Left lung (tissue), 10 donors: ENCODE data around the gene AARS2. TPM values are rescaled to one million over a fixed set of nuclear protein-coding genes. Genes with fewer than 3 reads are reported as not detected.

Experiments used
- ATAC-seq: fragments of 200-7000 bp; cut with Tn5 transposase; one replicate; pipeline ENCODE4 v1.9.1; 2020; ENCODE audit warnings: moderate library complexity
- DNase-seq, 4 donors: peaks; one replicate each; pipeline ENCODE4 v3.0.0-alpha.2; 2013 to 2020
- H3K27ac ChIP-seq, 2 donors: fragments of 200-600 bp; sonication (generic) in 1 of 2; one replicate each; pipeline versions ENCODE4 v1.5.0 to v1.8.0; 2020 to 2021
- H3K27me3 ChIP-seq, 2 donors: fragments of 200-600 bp; sonication (generic) in 1 of 2; one replicate each; pipeline versions ENCODE4 v1.5.0 to v1.8.0; 2020 to 2021
- H3K36me3 ChIP-seq, 2 donors: fragments of 200-600 bp; sonication (generic) in 1 of 2; one replicate each; pipeline versions ENCODE4 v1.5.0 to v1.8.0; 2020 to 2021
- H3K4me1 ChIP-seq, 2 donors: fragments of 200-600 bp; one replicate each; pipeline ENCODE4 v1.8.0; 2021
- H3K4me3 ChIP-seq, 2 donors: fragments of 200-600 bp; sonication (generic) in 1 of 2; one replicate each; pipeline versions ENCODE4 v1.5.0 to v1.8.0; 2020 to 2021; ENCODE audit warnings: mild to moderate bottlenecking in 1 of 2
- H3K9me3 ChIP-seq, 2 donors: fragments of 200-600 bp; sonication (generic) in 1 of 2; one replicate each; pipeline versions ENCODE4 v1.5.0 to v1.8.0; 2020 to 2021
- intact Hi-C, 2 donors: fragments of 100-400 bp; cut with DNase I; formaldehyde crosslinking; loops; one replicate each; pipeline versions ENCODE4 v1.11.2 to v1.14.2; 2022
- polyA plus RNA-seq, 6 donors: library from polyadenylated mRNA; unstranded; fragments of 120-200 nt; gene quantifications; one replicate each; pipeline ENCODE4 v1.2.1, GENCODE V29; 2013; ENCODE audit not compliant: insufficient read length in 6 of 6
- total RNA-seq, 2 donors: library from RNA; stranded (reverse); fragmentation: NEBNext Ultra II Directional; extraction: Animal tissue kit (Norgen Biotek cat#: 25700); gene quantifications; one replicate each; pipeline ENCODE4 v1.2.1, GENCODE V29; 2021
- TF ChIP-seq, protein P1 (sequence below), 2 donors: fragments of 200-600 bp; sonication (generic) in 1 of 2; IDR thresholded peaks; one replicate each; pipeline versions ENCODE4 v1.5.0 to v1.8.0; 2021; ENCODE audit warnings: antibody characterized with exemption in 2 of 2
- donor health status: DM: no; HTN: yes; CAD: no.
- donor health status: DM: no; HTN: no; CAD: no.

AARS2 gene
- total and polyA plus RNA-seq, 8 donors: 10.8 to 18.8 (median 16.2) TPM

DNA sequence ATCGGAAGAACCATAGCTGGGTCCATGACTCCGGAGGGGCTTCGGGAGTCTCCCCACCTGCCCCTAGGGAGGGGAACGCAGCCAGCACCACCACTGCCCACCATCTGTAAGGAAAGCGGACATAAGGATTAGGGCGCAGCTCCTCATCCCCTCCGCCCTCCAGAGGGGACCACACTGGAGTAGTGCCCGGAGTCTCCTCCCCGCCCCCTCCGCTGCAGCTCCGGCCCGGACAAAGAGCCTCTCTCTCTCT, 56.4 kb downstream of the AARS2 start:
- Histone ChIP-seq H3K4me3 (peak overlapping the region; percentile 85 to 86), H3K9me3 (no peaks in the 10 kb centered on the region), H3K36me3 (peaks cover 0 to 72% of the 10 kb centered on the region in 2 donors), H3K4me1 (peaks cover 13 to 66% of the 10 kb centered on the region in 2 donors), H3K27ac (peak overlapping the region; percentile 87 to 94), H3K27me3 (no peaks in the 10 kb centered on the region)
- DNase-seq: no peak
- TF ChIP-seq, protein P1, sequence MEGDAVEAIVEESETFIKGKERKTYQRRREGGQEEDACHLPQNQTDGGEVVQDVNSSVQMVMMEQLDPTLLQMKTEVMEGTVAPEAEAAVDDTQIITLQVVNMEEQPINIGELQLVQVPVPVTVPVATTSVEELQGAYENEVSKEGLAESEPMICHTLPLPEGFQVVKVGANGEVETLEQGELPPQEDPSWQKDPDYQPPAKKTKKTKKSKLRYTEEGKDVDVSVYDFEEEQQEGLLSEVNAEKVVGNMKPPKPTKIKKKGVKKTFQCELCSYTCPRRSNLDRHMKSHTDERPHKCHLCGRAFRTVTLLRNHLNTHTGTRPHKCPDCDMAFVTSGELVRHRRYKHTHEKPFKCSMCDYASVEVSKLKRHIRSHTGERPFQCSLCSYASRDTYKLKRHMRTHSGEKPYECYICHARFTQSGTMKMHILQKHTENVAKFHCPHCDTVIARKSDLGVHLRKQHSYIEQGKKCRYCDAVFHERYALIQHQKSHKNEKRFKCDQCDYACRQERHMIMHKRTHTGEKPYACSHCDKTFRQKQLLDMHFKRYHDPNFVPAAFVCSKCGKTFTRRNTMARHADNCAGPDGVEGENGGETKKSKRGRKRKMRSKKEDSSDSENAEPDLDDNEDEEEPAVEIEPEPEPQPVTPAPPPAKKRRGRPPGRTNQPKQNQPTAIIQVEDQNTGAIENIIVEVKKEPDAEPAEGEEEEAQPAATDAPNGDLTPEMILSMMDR (IDR thresholded peaks at IDR 0.05): no peak
- intact Hi-C loops: no loop called here
- ATAC-seq: no peak

DNA sequence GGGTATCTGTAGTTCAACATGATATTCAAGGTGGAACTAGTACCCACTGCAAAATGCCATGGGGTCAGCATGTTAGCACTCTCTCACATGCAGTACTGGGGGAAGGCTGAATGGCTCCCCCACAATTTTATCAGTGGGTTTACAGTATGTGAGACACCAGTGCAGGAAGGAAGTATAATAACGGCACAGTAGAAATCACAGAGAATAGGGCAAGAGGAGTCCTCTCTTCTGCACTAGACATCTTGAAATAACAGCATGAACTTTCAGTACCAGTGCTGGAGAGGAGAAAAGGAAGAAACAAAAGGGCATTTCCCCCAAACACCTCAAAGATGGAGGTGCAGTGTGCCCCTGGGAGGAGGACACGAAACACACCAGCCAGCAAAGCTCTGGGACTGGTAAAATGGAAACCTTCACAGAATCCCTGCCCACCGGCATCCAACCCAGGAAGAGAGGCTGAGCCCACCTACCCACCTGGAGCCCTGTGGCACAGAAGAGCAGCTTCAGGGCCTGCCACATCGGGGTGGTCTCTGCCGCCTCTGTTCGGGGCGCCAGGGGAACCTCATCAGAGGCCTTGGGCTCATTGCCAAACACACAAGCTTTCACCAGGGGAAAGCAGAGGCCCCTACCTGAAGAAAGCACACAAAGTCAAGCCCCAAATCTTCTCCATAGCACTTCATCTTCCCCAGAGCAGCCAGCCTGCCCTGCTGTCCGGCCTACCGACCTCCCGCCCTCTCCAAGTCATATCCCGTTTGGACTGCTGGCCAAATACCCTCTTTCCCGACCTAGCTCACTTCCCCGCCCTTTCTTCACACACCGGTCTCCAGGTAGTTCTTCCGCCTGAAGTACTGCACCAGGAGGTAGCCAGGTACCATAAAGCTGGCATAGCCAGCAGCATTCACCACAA, 57.0 kb downstream of the AARS2 start:
- intact Hi-C loops: no loop called here
- TF ChIP-seq, protein P1 (IDR thresholded peaks at IDR 0.05): no peak
- Histone ChIP-seq H3K36me3 (peaks cover 0 to 72% of the 10 kb centered on the region in 2 donors), H3K27me3 (no peaks in the 10 kb centered on the region), H3K4me3 (peak overlapping the region; percentile 85 to 86), H3K9me3 (no peaks in the 10 kb centered on the region), H3K27ac (peak overlapping the region; percentile 87 to 94), H3K4me1 (peaks cover 13 to 65% of the 10 kb centered on the region in 2 donors)
- ATAC-seq (peak; percentile 32), DNase-seq (peak in 1 of 4 donors; percentile 47)

DNA sequence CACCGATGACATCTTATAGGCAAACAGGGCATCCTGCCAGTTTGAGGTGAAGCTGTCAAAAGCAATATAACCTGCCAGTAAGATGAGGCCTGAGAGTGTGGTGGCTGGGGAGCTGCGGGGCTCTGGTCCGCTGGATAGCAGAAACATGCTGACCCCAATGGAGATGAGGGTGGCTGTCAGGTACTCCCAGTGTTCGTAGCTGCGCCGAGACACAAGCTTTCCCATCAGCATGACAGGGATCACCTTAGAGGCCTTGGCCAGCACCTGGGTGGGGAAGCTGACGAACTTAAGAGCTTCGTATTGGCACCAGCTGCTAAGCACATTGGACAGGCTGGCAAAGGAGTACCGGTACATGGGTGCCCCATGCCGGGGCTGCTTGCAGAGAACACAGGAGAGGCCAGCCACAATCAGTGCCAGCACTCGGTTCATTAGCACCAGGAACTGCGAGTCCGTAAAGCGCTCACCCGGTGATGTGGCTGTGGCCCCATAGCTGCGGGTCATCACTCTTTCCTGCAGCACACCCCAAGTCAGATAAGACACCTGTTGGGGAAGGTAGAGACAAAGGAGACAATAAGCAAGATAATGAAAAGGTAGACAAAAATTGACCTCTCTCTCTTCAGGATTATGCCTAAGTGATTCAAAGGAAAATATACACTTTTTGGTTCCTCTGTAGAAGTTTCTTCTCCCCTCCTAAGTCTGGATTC, 57.9 kb downstream of the AARS2 start:
- Histone ChIP-seq H3K27ac (no peak overlapping the region), H3K4me3 (no peak overlapping the region), H3K27me3 (no peaks in the 10 kb centered on the region), H3K9me3 (no peaks in the 10 kb centered on the region), H3K36me3 (peaks cover 5 to 75% of the 10 kb centered on the region in 2 donors), H3K4me1 (peaks cover 13 to 74% of the 10 kb centered on the region in 2 donors)
- TF ChIP-seq, protein P1 (IDR thresholded peaks at IDR 0.05): no peak
- intact Hi-C loops: no loop called here
- ATAC-seq (no peak), DNase-seq (peak in 1 of 4 donors; percentile 37)

DNA sequence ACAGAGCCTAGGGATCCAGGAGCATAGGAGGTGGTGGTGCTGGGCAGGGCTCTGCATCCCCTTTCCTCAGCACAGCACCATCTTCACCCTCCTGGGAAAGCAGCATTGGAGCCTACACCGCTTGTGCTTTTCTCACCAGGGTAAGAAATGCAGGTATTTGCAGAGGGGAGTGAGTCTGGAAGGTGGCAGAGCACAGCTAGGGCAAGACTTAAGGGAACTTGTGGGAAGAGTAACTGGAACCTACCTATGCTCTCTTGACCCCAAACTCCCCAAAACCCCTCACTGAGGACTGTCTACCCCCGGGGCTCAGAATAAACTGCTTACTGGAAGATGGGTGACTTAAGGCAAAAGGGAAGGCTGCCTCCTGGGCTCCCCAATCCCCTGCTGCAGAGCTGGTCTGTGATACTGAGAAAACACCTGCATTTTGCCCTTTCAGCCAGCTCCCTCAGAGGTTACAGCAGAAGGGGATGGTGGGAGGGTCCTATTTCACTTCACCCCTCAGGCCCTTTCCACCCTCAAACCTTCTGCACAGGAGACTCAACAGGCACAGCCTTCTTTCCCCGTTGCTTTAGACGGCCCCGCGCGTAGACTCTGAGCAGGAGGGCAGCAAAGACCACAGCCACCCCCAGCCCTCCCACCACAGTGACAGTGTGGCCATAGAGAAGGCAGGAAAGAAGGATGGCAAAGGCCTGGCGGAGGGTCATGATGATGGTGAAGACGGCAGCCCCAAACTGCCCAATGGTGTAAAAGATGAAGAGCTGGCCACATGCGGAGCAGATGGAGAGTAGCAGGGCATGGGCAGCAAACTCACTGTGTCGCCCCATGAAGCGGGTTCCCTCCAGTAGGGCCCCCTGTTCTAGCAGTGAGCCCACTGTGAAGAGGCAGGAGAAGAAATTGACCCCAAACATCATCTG, 58.7 kb downstream of the AARS2 start:
- Histone ChIP-seq H3K9me3 (no peaks in the 10 kb centered on the region), H3K27me3 (no peaks in the 10 kb centered on the region), H3K36me3 (peaks cover 5 to 75% of the 10 kb centered on the region in 2 donors), H3K4me1 (peaks cover 19 to 82% of the 10 kb centered on the region in 2 donors), H3K27ac (no peak overlapping the region), H3K4me3 (no peak overlapping the region)
- intact Hi-C loops: no loop called here
- DNase-seq (peak in 1 of 4 donors; percentile 33), ATAC-seq (no peak)
- TF ChIP-seq, protein P1 (IDR thresholded peaks at IDR 0.05): no peak
